Subcutaneous adipose tissue (tissue), 4 donors: ENCODE results near the gene HAPSTR1. TPM values are rescaled to one million over a fixed set of nuclear protein-coding genes. Genes with fewer than 3 reads are reported as not detected.

Source experiments
- CTCF ChIP-seq: fragments of 450-650 bp; IDR thresholded peaks from one replicate; pipeline ENCODE4 v1.5.1; 2016; ENCODE audit warnings: low read depth, mild to moderate bottlenecking, control low read depth, antibody characterized with exemption, moderate library complexity
- total RNA-seq, 4 donors: library from RNA; depleted of rRNA; stranded (reverse); fragments of >200 nt; gene quantifications; one replicate each; pipeline ENCODE4 v1.1.0, GENCODE V29; 2016

Gene HAPSTR1
- total RNA-seq: 10 to 100 TPM; 36.0 to 58.8 (median 47.5) TPM

- TF ChIP-seq CTCF: no peak
These were observed at the start of gene HAPSTR1 for GRCh38 chr16:9090960-9091866. HAPSTR1 (plus strand) TSS chr16:9091644; CDS start chr16:9092045, 401 bp downstream.

GRCh38 chr16:9042533-9042932 lies 48.9 kb upstream of the HAPSTR1 start:
- TF ChIP-seq CTCF: no peak

GRCh38 chr16:9042964-9043680 lies 48.3 kb upstream of the HAPSTR1 start:
- TF ChIP-seq CTCF: no peak

GRCh38 chr16:9046667-9047055 lies 44.8 kb upstream of the HAPSTR1 start:
- no peak for TF ChIP-seq CTCF

GRCh38 chr16:9047689-9048301 lies 43.6 kb upstream of the HAPSTR1 start:
- no peak for TF ChIP-seq CTCF

- TF ChIP-seq CTCF: no peak
These were observed 43.1 kb upstream of the HAPSTR1 start for GRCh38 chr16:9048302-9048700.

- no peak for TF ChIP-seq CTCF
These were observed 42.2 kb upstream of the HAPSTR1 start for GRCh38 chr16:9049241-9049640.
